NCI-H1930 (cell line): ENCODE data around the gene DBNDD2.
A peak's percentile ranks its signal among the peaks of the same experiment; 100 is the strongest.

Experiments
- DNase-seq, 2 experiments: peaks; one replicate each; lab custom pipeline; 2025; lab: John Stamatoyannopoulos, UW

Gene DBNDD2

DNA sequence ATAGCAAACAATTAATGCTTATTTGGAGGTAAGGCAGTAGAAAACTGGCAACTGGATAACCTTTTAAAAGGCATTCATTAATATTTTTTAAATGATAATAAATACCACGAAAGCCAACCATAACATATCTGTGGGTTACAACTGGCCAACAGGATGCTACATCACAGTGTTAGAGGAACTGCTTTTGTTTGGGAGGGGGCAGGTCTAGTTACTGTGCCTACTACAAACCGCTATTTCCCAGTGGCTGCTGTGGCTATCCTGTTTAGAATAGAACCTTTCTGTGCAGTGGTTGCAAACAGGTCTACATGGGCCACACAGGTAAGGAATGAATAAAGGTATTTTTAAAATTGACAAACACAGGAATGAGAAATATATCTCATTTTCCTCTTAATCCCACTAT is 8.8 kb downstream of the DBNDD2 start:
- no peak for DNase-seq

DNA sequence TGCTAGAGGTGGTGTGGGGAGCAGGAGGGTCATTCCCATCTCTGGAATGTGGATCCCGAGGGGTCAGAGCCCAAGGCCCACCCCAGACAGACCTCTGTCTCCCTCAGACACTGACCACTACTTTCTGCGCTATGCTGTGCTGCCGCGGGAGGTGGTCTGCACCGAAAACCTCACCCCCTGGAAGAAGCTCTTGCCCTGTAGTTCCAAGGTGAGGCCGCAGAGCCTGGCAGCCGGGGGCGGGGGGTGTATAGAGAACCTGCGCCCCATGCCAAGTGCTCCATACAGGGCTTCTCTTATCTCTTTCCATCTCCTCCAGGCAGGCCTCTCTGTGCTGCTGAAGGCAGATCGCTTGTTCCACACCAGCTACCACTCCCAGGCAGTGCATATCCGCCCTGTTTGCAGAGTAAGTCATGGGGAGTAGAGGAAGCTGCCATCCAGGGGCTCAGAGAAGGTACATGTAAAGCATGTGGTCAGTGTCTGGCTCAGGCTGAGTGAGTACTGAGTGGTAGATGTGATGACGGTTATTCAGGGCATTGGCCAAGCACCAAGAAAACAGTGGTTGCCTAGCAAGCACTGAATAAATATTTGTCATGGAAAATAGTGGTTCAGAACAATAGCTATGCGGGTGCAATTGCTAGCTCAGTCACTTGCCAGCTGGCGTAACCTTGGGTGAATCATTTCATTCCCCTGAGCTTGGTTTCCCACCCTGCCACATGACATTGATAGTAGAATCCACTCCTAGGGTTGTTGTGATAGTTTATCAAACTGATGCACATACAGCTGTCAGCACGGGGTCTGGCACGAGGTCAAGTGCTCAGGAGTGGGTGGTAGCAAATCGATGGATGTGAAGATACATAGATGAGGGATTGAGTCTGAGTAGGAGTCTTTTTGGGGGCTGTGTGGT is 11.4 kb downstream of the DBNDD2 start:
- peak; percentile 63 to 83 for DNase-seq

DNA sequence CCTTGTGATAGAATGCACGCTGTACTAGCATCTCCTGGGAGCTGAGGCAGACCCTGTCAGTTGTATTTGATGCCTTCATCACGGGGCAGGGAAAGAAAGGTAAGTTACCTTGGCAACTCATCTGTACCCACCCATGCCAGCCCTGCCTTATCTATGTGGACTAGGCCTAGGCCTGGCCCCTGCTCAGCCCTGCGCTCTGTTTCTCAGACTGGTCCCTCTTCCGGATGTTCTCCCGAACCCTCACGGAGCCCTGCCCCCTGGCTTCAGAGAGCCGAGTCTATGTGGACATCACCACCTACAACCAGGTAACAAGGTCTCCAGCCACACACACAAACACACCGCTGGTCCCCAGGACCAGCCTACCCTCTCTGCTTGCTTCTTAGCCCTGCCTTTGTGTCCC is 12.0 kb downstream of the DBNDD2 start:
- no peak for DNase-seq

DNA sequence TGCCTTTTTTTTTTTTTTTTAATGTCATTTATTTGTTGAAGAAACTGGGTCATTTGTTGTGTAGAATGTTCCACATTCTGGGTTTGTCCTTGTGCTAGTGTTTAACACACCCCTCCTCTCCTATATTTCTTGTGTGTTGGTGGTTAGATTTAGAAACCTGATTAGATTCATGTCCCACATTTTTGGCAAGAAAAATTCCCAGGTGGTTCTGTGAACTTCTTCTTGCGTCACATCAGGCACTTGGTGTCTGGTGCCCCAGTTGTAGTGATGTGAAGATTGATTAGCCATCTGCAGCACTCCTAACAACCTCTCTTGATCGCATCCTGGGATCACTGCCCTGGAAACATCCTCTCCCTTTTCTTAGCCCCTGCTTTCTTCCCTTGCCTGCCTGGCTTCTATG is 15.6 kb downstream of the DBNDD2 start:
- DNase-seq: no peak

DNA sequence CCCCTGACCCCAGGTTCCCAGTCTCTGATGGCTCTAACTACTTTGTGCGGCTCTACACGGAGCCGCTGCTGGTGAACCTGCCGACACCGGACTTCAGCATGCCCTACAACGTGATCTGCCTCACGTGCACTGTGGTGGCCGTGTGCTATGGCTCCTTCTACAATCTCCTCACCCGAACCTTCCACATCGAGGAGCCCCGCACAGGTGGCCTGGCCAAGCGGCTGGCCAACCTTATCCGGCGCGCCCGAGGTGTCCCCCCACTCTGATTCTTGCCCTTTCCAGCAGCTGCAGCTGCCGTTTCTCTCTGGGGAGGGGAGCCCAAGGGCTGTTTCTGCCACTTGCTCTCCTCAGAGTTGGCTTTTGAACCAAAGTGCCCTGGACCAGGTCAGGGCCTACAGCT is 17.5 kb downstream of the DBNDD2 start:
- no peak for DNase-seq

DNA sequence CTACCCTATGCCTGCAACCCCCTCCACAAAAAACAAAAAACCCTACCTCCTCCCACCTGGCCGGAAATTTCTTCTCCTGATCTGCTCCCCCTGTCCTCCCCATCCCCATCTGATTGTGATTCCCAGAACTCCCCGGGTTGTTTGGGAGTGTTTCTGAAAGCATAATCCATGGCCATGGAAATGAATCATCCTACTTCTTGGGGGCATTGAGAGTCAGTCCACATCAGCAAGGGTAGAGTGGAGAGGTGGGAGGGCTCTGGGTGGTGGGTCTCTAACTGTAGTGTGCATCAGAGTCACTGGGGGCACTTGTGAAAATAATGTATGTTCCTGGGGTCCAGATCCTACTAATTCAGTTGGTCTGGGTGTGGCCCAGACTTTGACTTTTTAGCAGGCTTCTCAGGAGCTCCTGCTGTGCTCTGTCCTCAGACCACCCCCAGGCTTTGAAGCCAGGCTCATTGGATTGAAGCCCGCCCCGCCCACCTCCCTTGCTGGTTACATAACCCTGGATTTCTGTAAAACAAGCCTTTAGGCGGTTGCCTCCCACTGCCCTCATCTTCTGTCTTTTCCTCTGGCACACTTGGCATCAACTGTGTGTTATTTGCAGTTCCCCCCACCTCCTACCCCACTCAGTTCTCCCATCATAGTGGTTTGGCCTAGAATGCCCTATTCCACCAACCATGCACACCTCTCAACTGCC is 18.4 kb downstream of the DBNDD2 start:
- no peak for DNase-seq

DNA sequence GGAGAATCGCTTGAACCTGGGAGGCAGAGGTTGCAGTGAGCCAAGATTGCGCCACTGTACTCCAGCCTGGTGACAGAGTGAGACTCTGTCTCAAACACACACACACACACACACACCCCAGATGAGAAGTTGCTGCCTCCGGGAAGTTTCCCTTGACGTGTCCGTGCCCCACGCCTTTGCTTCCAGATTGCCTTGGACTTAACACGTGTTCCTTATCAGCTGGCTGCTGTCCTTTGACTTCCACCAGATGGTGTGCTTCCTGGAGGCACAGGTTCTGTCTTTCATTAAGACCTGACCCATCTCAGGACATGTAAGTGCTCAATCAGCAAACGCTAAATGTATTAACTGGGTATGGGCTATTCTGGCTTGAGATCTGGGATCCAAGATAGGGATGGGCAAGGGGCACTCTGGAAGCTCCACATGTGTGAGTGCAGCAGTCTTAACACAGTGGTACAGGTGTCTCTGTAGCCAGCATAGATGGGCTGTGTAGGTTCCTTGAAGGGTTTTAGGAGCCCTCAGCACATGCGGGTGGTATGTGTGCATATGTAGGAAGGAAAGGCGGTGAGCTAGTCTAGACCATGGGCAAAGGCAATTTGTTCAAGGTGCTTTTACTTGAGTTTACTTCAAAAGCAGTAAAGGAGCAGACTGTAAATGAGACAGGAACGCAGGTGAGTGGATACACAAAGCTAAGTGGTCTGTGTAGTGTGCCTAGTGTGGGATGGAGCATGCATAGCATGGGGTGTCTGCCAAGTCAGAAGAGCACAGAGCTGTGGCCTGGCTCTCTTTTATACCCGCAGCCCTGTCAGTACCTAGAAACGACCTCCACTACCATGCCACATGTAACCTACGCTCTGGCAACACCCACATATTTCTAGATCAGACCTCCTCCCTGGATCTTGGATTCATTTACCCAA is 19.4 kb downstream of the DBNDD2 start:
- DNase-seq: no peak

DNA sequence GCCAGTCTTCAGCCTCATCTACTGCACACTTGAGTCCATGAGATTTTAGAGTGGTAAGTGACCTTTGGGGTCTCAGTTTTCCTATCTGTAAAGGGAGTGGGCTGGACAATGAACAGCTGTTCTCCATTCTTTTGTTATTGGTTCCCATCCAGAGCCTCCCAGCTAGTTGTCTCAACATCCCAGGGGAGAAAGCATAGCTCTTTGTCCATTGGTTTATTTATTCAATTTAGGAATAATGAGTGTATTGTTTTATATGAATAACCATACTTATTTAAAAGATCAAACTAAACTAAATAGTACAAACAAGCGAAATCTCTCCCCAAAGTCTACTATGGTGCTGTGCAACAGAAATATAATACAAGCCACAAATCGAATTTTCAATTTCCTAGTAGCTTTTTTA is 21.5 kb downstream of the DBNDD2 start:
- no peak for DNase-seq

DNA sequence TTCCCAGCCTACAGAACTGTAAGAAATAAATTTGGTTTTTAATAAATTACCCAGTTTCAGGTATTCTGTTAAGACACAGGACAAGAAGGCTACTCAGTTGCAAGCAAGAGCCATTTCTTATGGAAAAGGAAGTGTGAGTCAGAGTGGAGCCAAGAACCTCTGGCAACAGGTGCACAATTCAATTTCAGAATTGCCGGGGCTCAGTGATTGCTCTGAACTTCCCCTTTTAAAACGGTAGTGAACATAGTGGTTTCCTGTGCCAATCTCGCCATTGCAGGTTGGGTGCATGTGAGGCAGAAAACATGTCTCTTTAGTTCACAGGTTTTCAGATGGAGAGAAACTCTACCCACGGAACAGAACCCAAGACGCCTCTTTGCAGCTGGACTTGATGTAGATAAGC is 24.2 kb downstream of the DBNDD2 start:
- DNase-seq: no peak

DNA sequence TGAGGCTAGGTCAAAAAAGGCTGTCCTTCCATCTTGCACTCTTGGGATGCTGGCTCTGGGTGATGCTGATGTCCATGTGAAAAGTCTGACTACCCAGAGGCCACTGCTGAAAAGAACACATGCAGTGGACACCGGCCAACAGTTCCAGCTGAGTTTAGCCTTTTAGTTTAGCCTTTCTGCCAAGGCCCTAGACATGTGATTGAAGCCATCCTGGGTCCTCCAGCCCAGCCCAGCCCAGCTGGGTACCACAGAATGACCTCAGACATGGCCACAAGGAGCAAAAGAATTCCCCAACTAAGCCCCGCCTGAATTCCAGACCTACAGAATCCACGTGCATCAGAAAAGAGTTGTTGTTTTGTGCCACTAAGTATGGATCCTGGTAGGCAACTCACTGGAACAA is 25.2 kb downstream of the DBNDD2 start:
- no peak for DNase-seq

DNA sequence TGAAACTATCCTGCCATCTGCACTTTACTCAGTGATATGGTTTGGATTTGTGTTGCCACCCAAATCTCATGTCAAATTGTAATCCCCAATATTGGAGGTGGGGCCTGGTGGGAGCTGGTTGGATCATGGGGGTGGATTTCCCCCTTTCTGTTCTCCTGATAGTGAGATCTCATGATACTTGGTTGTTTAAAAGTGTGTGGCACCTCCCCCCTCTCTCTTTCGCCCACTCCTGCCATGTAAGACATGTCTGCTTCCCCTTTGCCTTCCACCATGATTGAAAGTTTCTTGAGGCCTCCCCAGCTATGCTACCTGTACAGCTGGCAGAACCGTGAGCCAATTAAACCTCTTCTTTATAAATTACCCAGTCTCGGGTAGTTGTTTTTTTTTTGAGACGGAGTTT is 25.9 kb downstream of the DBNDD2 start:
- DNase-seq: no peak

DNA sequence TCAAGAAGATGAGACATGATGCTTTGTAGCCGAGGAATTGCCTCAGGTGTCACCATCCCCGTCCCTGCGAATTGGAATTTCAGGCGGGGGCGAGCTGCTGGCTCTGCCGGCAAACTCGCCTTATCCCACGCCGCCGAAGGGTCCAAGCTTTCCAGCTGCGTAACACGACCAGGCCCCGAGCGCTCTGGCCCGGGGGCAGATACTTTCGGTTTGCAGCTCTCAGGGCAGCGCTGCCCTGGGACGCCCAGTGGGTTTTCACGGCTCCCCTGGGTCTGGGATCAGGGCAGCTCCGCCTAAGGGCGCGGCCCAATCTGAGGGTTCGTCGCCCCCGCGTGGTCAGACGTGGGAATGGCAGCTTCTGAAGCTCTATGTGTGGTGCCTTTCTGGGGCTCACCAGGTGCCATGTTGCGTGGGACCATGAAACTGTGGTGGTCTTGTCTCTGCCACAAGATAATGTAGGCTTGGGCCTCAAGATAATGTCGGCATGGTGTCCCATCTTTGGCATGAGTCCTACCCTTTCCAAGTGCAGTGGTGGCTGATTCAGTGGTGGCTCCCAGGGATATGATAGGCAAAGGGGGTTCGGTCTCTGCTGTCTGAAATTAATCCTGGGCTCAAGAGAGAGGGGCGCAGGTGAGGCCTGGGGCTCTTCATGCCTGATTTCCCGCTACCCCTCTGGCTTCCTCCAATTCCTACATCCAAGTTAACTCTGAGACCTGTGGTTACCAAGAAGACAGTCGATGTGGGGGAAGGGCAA is 28.8 kb downstream of the DBNDD2 start:
- peak; percentile 65 to 89 for DNase-seq

DNA sequence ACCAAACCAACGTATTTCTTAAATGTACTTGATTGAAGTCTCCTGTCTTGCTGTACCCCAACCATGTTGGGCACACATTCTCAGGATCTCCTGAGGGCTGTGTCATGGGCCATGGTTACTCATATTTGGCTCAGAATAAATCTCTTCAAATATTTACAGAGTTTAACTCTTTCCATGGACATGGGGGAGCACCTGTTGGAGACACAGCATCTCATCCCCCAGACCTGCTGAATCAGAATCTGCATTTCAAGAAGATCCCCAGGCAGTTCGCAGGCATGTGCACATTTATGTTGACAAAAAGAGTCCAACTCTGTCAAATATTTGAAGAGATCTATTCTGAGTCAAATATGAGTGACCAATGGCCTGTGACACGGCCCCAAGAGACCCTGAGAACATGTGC is 32.3 kb downstream of the DBNDD2 start:
- DNase-seq: no peak

DNA sequence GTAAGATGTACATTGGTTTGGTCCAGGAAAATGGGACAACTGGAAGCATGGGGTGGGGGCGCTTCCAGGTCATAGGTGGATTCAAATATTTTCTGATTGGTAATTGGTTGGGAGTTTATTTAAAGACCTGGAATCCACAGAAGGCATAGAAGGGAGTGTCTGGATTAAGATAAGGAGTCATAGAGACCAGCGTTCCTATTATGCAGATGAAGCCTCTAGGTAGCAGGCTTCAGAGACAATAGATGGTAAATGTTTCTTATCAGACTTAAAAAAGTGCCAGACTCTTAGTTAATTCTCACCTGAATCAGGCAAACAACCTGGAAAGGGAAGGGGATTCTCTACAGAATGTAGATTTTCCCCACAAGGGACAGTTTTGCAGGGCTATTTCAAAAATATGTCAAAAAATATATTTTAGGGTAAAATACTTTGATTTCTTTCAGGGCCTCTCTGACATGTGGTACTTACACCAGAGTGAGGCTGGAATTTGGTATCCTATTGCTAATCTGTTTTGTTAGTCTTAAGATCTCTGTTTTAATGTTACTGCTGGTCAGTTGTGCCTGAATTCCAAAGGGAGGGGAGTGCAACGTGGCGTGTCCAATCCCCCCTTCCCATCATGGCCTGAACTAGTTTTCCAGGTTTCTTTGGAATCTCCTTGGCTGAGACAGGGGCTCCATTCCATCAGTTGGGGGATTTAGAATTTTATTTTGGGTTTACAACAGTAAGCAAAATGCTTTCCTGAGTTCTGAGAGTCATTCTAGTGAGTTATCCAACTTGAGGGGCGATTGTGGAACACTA is 33.0 kb downstream of the DBNDD2 start:
- no peak for DNase-seq

DNA sequence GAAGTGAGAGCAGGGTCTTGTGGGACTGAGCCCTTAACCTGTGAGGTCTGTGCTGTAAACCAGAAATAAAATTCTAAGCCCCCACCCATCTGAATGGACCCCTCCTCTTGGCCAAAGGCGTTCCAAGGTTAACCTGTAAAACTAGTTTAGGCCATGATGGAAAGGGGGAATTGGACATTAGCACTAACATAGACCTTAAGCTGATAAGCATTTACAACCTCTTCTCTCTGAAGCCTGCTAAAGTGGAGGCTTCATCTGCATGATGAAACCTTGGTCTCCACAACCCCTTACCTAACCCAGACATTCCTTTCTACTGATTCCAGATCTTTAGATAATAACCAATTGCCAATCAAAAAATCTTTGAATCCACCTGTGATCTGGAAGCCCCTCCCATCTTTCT is 33.7 kb downstream of the DBNDD2 start:
- no peak for DNase-seq

DNA sequence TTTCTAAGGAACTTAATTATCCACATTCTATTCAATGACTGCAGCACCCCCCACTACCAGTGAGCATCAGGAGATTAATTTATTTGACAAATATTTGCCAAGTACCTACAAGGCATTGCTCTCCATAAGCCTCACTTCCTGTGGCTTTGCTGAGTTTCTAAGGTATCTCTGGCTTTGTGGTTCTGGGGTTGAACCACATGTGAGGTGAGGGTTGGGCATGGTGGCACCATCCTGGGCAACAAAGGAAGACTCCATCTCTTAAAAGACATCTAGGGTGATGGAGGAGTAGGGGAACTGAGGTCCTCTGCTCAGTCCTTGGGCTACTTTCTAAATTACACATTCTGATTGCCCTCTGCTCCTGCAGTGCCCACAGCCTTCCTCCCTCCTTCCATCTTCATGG is 36.0 kb downstream of the DBNDD2 start:
- DNase-seq: no peak

DNA sequence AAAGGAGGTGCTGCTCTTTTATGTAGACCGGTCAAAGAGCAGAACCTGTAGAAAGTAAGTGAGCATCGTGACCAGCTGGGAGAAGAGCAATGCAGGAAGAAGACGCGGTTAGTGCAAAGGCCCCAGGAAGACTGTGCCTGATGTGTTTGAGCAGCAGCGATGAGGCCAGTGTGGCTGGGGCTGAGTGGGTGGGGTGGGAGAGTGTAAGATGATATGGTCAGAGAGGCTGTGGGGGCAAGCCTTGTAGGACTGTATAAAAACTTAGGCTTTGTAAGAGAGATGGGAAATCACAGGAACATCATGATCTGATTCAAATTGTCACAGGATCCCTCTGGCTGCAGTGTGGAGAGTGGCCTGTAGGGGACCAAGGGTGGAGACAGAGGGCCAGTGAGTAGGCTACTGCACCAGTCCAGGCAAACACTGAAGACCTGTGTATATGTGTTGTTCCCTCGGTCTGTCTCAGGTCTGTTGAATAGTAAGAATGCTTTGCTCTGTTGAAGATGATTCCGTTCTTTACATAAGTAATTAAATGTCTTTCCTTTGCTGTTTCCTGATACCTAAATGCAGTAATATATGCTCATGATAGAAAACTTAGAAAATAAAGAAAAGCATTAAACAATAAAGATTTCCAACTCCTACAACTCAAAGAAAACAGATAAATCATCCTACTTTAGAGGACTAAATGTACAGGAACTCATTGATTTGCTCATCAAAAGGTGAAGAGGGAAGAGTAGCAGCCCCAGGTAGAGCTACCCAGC is 37.9 kb downstream of the DBNDD2 start:
- no peak for DNase-seq

DNA sequence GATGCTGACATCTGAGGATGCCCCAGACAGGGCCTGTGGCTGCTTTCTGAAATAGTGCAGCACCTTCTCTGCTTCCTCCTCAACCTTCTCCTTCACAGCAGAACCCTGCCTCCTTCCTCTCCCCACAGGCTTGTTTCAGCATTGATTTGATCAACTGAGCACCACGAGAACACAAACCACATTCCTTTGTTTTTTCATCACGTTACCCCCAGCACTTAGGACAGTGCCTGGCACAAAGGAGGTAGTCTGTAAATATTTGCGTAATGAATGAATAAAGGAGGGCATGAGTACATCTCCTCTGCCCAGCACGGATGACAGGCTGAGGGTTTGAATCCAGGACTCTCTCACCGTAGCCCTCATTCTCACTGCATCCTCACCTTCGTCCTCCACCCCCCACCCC is 40.2 kb downstream of the DBNDD2 start:
- no peak for DNase-seq

DNA sequence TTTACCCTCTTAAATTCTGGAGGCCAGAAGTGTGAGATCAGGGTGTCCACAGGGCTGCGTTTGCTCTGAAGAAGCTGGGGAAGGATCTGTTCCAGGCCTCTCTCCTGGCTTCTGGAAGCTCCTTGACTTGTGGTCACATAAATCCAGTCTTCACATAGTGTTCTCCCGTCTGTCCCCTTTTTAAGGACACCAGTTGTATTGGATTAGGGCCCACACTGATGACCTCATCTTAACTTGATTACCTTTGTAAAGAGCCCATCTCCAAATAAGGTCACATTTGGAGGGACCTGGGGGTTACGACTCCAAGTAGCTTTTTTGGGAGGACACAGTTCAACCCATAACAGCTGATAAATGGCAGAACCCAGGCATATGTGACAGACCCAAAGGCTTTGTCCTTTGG is 41.4 kb downstream of the DBNDD2 start:
- DNase-seq: no peak
